ENCODE results near the gene PDE4DIP.
"Not testable (repeated sequence)": the region's sequence is repeated elsewhere in the genome, so short reads cannot be mapped to it uniquely, and the experiment has no call there.

GRCh38 chr1:148921047-148921446, 76.8 kb downstream of the PDE4DIP start:
- not testable (repeated sequence) for TF ChIP-seq CTCF, POLR2A (IDR thresholded peaks at IDR 0.05)
